HepG2 (cell line): ENCODE data around the gene NCS1. TPM values are rescaled to one million over a fixed set of nuclear protein-coding genes. Genes with fewer than 3 reads are reported as not detected.

Source experiments
- ATAC-seq: fragments of 200-7000 bp; cut with Tn5 transposase; 3 replicates; pipeline ENCODE4 v1.9.1; 2020; ENCODE audit warnings: mild to moderate bottlenecking, moderate library complexity
- BruUV-seq: library from RNA; stranded (reverse); fragments of 400-500 nt; replicated peaks from 2 replicates; lab custom pipeline; 2021; lab: Mats Ljungman, UMichigan
- CTCF ChIA-PET: fragments of 300-600 bp; formaldehyde crosslinking; extraction: SDS; loops from one replicate; lab custom pipeline; 2021; ENCODE audit warnings: low total read pairs, inconsistent platforms, low intra/inter-chr PET ratio; lab: Yijun Ruan, JAX
- POLR2A ChIA-PET: fragments of 350-600 bp; sonication (Branson Sonifier 250); formaldehyde crosslinking; loops from one replicate; lab custom pipeline; 2020; ENCODE audit warnings: antibody characterized with exemption, inconsistent platforms; lab: Yijun Ruan, JAX
- DNase-seq: peaks from one replicate; pipeline ENCODE4 v3.0.0-alpha.2; 2015; ENCODE audit warnings: low spot score
- FAIRE-seq: peaks from 3 replicates; lab custom pipeline; 2011; peaks lifted over from hg19 to GRCh38; lab: Jason Lieb, UNC
- H2AFZ ChIP-seq: one replicate; pipeline ENCODE4 v1.6.1; 2011; ENCODE audit warnings: low read length, inconsistent platforms
- H3K27ac ChIP-seq: fragments of 300-600 bp; 3 replicates; pipeline ENCODE4 v1.8.0; 2011; ENCODE audit warnings: mixed run types, mild to moderate bottlenecking, mixed read lengths, low read length, inconsistent platforms; ENCODE audit not compliant: insufficient read depth; ENCODE audit errors: extremely low read length
- H3K27me3 ChIP-seq, 2 experiments: fragments of 200-600 bp in 1 of 2; 2 replicates in 1 of 2; 3 replicates in 1 of 2; pipeline versions ENCODE4 v1.6.0 to v1.8.0; 2011; ENCODE audit warnings: low read length in 2 of 2, mild to moderate bottlenecking in 2 of 2, moderate library complexity in 2 of 2, inconsistent platforms in 1 of 2; ENCODE audit not compliant: insufficient read depth in 2 of 2, control insufficient read depth in 1 of 2
- H3K36me3 ChIP-seq, 2 experiments: fragments of 200-600 bp in 1 of 2; replicated peaks in 1 of 2; 2 replicates in 1 of 2; 3 replicates in 1 of 2; pipeline versions ENCODE4 v1.5.1 to v1.8.0; 2011; ENCODE audit warnings: low read length in 2 of 2, inconsistent platforms in 1 of 2; ENCODE audit not compliant: insufficient read depth in 2 of 2, control insufficient read depth in 1 of 2
- H3K4me1 ChIP-seq: 2 replicates; pipeline ENCODE4 v1.5.1; 2012; ENCODE audit warnings: low read length, inconsistent platforms; ENCODE audit not compliant: insufficient read depth
- H3K4me2 ChIP-seq: 2 replicates; pipeline ENCODE4 v1.6.0; 2011; ENCODE audit warnings: low read depth, low read length, inconsistent platforms
- H3K4me3 ChIP-seq, 3 experiments: fragments of 200-600 bp in 1 of 3; sonication (generic), shearing (Covaris generic) in 1 of 3; replicated peaks in 1 of 3; 2 replicates each; pipeline ENCODE4 v1.5.1; 2011 to 2016; ENCODE audit warnings: low read length in 3 of 3, inconsistent platforms in 2 of 3, low read depth in 2 of 3, mild to moderate bottlenecking in 2 of 3, control low read depth in 1 of 3, mixed read lengths in 1 of 3; ENCODE audit not compliant: insufficient read depth in 1 of 3
- H3K79me2 ChIP-seq: one replicate; pipeline ENCODE4 v1.6.1; 2011; ENCODE audit warnings: low read length, inconsistent platforms; ENCODE audit not compliant: insufficient read depth
- H3K9ac ChIP-seq: 2 replicates; pipeline ENCODE4 v1.6.0; 2011; ENCODE audit warnings: mild to moderate bottlenecking, low read depth, low read length, inconsistent platforms; ENCODE audit not compliant: insufficient read depth
- H3K9me3 ChIP-seq: 2 replicates; pipeline ENCODE4 v1.5.1; 2012; ENCODE audit warnings: mild to moderate bottlenecking, low read length
- H4K20me1 ChIP-seq: 2 replicates; pipeline ENCODE4 v1.6.0; 2011; ENCODE audit warnings: inconsistent platforms, mild to moderate bottlenecking, low read length, moderate library complexity; ENCODE audit not compliant: insufficient read depth
- ARNT2 ChIP-seq: sonication (generic); formaldehyde crosslinking; IDR thresholded peaks from 2 replicates; pipeline ENCODE4 v1.8.0; 2022; ENCODE audit warnings: mild to moderate bottlenecking, low read depth, missing genetic modification reagents, moderate library complexity
- ATAD3A ChIP-seq: sonication (generic); formaldehyde crosslinking; IDR thresholded peaks from 2 replicates; pipeline ENCODE4 v1.4.0; 2020; ENCODE audit warnings: missing genetic modification reagents
- CEBPB ChIP-seq: IDR thresholded peaks from 2 replicates; pipeline ENCODE4 v1.6.1; 2011; ENCODE audit warnings: low read depth, low read length, improper control_type of control experiment, borderline replicate concordance
- GMEB1 ChIP-seq: sonication (generic); formaldehyde crosslinking; IDR thresholded peaks from 2 replicates; pipeline ENCODE4 v1.5.1; 2020; ENCODE audit warnings: missing genetic modification reagents, mild to moderate bottlenecking, borderline replicate concordance
- MAFG ChIP-seq: sonication (generic); formaldehyde crosslinking; IDR thresholded peaks from 2 replicates; pipeline ENCODE4 v1.5.1; 2020; ENCODE audit warnings: mild to moderate bottlenecking, missing genetic modification reagents
- ONECUT2 ChIP-seq: sonication (generic); formaldehyde crosslinking; IDR thresholded peaks from 2 replicates; pipeline ENCODE4 v1.4.0; 2020; ENCODE audit warnings: missing genetic modification reagents
- ZKSCAN8 ChIP-seq: IDR thresholded peaks from 2 replicates; pipeline ENCODE4 v1.6.1; 2016; ENCODE audit warnings: borderline replicate concordance, missing genetic modification reagents, missing compliant biosample characterization
- ZNF275 ChIP-seq: sonication (generic); formaldehyde crosslinking; IDR thresholded peaks from 2 replicates; pipeline ENCODE4 v1.8.0; 2022; ENCODE audit warnings: missing genetic modification reagents, mild to moderate bottlenecking, inconsistent platforms, borderline replicate concordance
- ZNF276 ChIP-seq: sonication (generic); formaldehyde crosslinking; IDR thresholded peaks from 2 replicates; pipeline ENCODE4 v1.4.0; 2020; ENCODE audit warnings: mild to moderate bottlenecking, low read depth, missing genetic modification reagents
- ZNF556 ChIP-seq: sonication (generic); formaldehyde crosslinking; IDR thresholded peaks from 2 replicates; pipeline ENCODE4 v1.4.0; 2020; ENCODE audit warnings: mild to moderate bottlenecking, missing genetic modification reagents, borderline replicate concordance
- ZNF672 ChIP-seq: sonication (generic); formaldehyde crosslinking; IDR thresholded peaks from 2 replicates; pipeline ENCODE4 v1.8.1; 2022; ENCODE audit warnings: missing genetic modification reagents
- ZNF674 ChIP-seq: sonication (generic); formaldehyde crosslinking; IDR thresholded peaks from 2 replicates; pipeline ENCODE4 v1.5.0; 2020; ENCODE audit warnings: low read depth, mild to moderate bottlenecking, missing genetic modification reagents
- ZNF7 ChIP-seq: IDR thresholded peaks from 2 replicates; pipeline ENCODE4 v1.6.1; 2016; ENCODE audit warnings: missing biosample characterization, missing genetic modification reagents
- WGBS: methylation state at CpG from one replicate; pipeline ENCODE4 v1.1.6; 2017; ENCODE audit warnings: low lambda C conversion rate; 5-methylcytosine and 5-hydroxymethylcytosine counted together
- in situ Hi-C: cut with HindIII; loops from 2 replicates; pipeline ENCODE4 v1.10.0; 2017; ENCODE audit warnings: low pct_unique_long_range_greater_than_20kb; ENCODE audit not compliant: extremely low pct_ligation_motif_present
- intact Hi-C: fragments of 100-400 bp; cut with micrococcal nuclease; formaldehyde crosslinking; loops from one replicate; pipeline ENCODE4 v1.10.0; 2022; ENCODE audit not compliant: unreplicated experiment
- polyA plus RNA-seq, 8 experiments: library from polyadenylated mRNA; depleted of rRNA in 3 of 8; stranded (reverse) in 7 of 8; unstranded in 1 of 8; fragments of >200 nt; fragmentation: Illumina TruSeq in 4 of 8; extraction: Trizol in 4 of 8; gene quantifications; 2 replicates each; pipeline versions ENCODE4 v1.2.1 to v1.2.3, GENCODE V29; 2011 to 2016; ENCODE audit warnings: low read depth in 4 of 8, missing spikeins in 1 of 8, mixed read lengths in 1 of 8; ENCODE audit not compliant: insufficient read depth in 1 of 8
- total RNA-seq, 5 experiments: library from RNA; depleted of rRNA; stranded (reverse); fragments of >200 nt; fragmentation: Illumina TruSeq; extraction: Trizol; gene quantifications; 2 replicates each; pipeline ENCODE4 v1.2.3, GENCODE V29; 2016; ENCODE audit warnings: low read depth in 1 of 5

Gene NCS1
- total and polyA plus RNA-seq, 2 of the 13 experiments (the other 11 are each of a cell fraction or from before 2014, with no cell fraction given): 4.7 to 6.1 TPM

- TF ChIP-seq ZNF674 (CRISPR knock-in tag) (no peak), CEBPB (peak; percentile 17; the same call in 1 of the 2 replicates)
- no peak; the same call in 2 of the 3 replicates for ATAC-seq
- Histone ChIP-seq H3K9ac (no peak overlapping the region), H3K27me3 (peaks cover 5 to 25% of the 10 kb centered on the region in 2 experiments; a peak in 4 of 5 replicates), H3K79me2 (no peaks in the 10 kb centered on the region), H3K4me1 (peaks cover 16% of the 10 kb centered on the region; the same call in 1 of the 2 replicates), H3K27ac (no peak overlapping the region), H3K4me2 (peak overlapping the region; percentile 67; the same call in 1 of the 2 replicates), H4K20me1 (no peaks in the 10 kb centered on the region), H3K4me3 (no peak overlapping the region), H2AFZ (no peak overlapping the region), H3K36me3 (no peaks in the 10 kb centered on the region), H3K9me3 (no peaks in the 10 kb centered on the region)
- BruUV-seq: no TSS peak
- ChIA-PET POLR2A (no interaction called here), CTCF (no interaction called here)
- 83% methylated on average over 4 of the region's 9 CpGs for WGBS
- in situ Hi-C loops: no loop called here
- no peak for FAIRE-seq
- DNase-seq: no peak
- intact Hi-C loops: no loop called here
These were observed 1.4 kb downstream of the NCS1 start for GRCh38 chr9:130173666-130173983.

- intact Hi-C loops (no loop called here), in situ Hi-C loops (no loop called here)
- no peaks in the 10 kb centered on the region for H3K36me3 ChIP-seq
- H3K9me3 ChIP-seq: no peaks in the 10 kb centered on the region
- DNase-seq (no peak), ATAC-seq (no peak), FAIRE-seq (no peak)
- no peaks in the 10 kb centered on the region for H3K79me2 ChIP-seq
- peaks cover 16% of the 10 kb centered on the region; the same call in 1 of the 2 replicates for H3K4me1 ChIP-seq
- no peak overlapping the region for H3K4me3 ChIP-seq
- POLR2A ChIA-PET: no interaction called here
- H3K27me3 ChIP-seq: peaks cover 5 to 21% of the 10 kb centered on the region in 2 experiments; a peak in 4 of 5 replicates
- H2AFZ ChIP-seq: no peak overlapping the region
- WGBS: 100% methylated on average over 1 of the region's 9 CpGs
- H3K9ac ChIP-seq: no peak overlapping the region
- H3K27ac ChIP-seq: no peak overlapping the region
- CTCF ChIA-PET: no interaction called here
- H3K4me2 ChIP-seq: no peak overlapping the region
- H4K20me1 ChIP-seq: no peaks in the 10 kb centered on the region
- BruUV-seq: no TSS peak
- TF ChIP-seq ONECUT2 (CRISPR knock-in tag) (no peak), MAFG (CRISPR knock-in tag) (no peak), ZNF275 (CRISPR knock-in tag) (no peak), ZKSCAN8 (CRISPR knock-in tag) (no peak), ARNT2 (CRISPR knock-in tag) (no peak), ZNF7 (CRISPR knock-in tag) (no peak), ZNF556 (CRISPR knock-in tag) (no peak), GMEB1 (CRISPR knock-in tag) (no peak), ZNF276 (CRISPR knock-in tag) (no peak), ATAD3A (no peak), ZNF672 (CRISPR knock-in tag) (no peak)
These were observed 1.8 kb downstream of the NCS1 start for GRCh38 chr9:130174025-130174424.
